Pancreas (tissue), 10 donors: ENCODE data around the gene GJA4. TPM values are rescaled to one million over a fixed set of nuclear protein-coding genes. Genes with fewer than 3 reads are reported as not detected.

Experiments used
- ATAC-seq, 4 donors: fragments of 200-7000 bp; cut with Tn5 transposase; one replicate each; pipeline versions ENCODE4 v1.8.0 to v1.9.1; 2020; ENCODE audit warnings: mild to moderate bottlenecking in 4 of 4, moderate library complexity in 4 of 4
- DNase-seq, 6 donors: peaks; one replicate each; pipeline ENCODE4 v3.0.0-alpha.2; 2020
- FAIRE-seq: peaks from 2 replicates; lab custom pipeline; 2012; peaks lifted over from hg19 to GRCh38; lab: Jason Lieb, UNC
- H3K27ac ChIP-seq, 4 donors: fragments of 200-600 bp; sonication (generic); 1 replicate in 3 of 4; 2 replicates in 1 of 4; pipeline versions ENCODE4 v1.5.0 to v1.8.0; 2020
- H3K27me3 ChIP-seq, 4 donors: fragments of 200-600 bp; one replicate each; pipeline ENCODE4 v1.8.0; 2021
- H3K36me3 ChIP-seq, 3 donors: fragments of 200-600 bp; sonication (generic) in 1 of 3; one replicate each; pipeline versions ENCODE4 v1.5.0 to v1.8.0; 2020 to 2021
- H3K4me1 ChIP-seq, 3 donors: fragments of 200-600 bp; one replicate each; pipeline ENCODE4 v1.8.0; 2021
- H3K4me3 ChIP-seq, 4 donors: fragments of 200-600 bp; sonication (generic) in 2 of 4; one replicate each; pipeline versions ENCODE4 v1.5.0 to v1.8.0; 2020 to 2021
- H3K9me3 ChIP-seq, 4 donors: fragments of 200-600 bp; one replicate each; pipeline ENCODE4 v1.8.0; 2021
- CTCF ChIP-seq, 4 donors: fragments of 200-600 bp; sonication (generic) in 3 of 4; IDR thresholded peaks; one replicate each; pipeline versions ENCODE4 v1.5.0 to v1.8.0; 2021; ENCODE audit warnings: antibody characterized with exemption in 4 of 4
- WGBS, 2 donors: extraction: QIAGEN DNeasy Blood & Tissue Kit; methylation state at CpG; one replicate each; pipeline ENCODE4 v1.1.7; 2013; 5-methylcytosine and 5-hydroxymethylcytosine counted together
- intact Hi-C, 3 donors: fragments of 100-400 bp; cut with DNase I; formaldehyde crosslinking; loops; one replicate each; pipeline versions ENCODE4 v1.11.1 to v1.14.2; 2022
- polyA plus RNA-seq, 2 donors: library from polyadenylated mRNA; stranded (reverse); fragments of 200-250 nt; gene quantifications; one replicate each; pipeline ENCODE4 v1.2.3, GENCODE V29; 2013
- total RNA-seq, 6 donors: library from RNA; stranded (reverse); fragmentation: NEBNext Ultra II Directional in 4 of 6; extraction: Animal tissue kit (Norgen Biotek cat#: 25700) in 4 of 6; gene quantifications; one replicate each; pipeline versions ENCODE4 v1.2.1 to v1.2.4, GENCODE V29; 2021 to 2023
- donor health status: healthy with polysubstance abuse.
- donor health status: DM: no; HTN: no; CAD: no; lungs with moderate emphysema.
- donor health status: DM: no; HTN: no; CAD: no.
- donor health status: control.
- donor health status: control.
- donor health status: Bipolar disorder and iron deficiency.
- donor health status: DM: yes; HTN: yes; CAD: no.
- donor health status: DM: no; HTN: no; CAD: no.
- donor health status: DM: no; HTN: no; CAD: no.
- donor health status: DM: yes; HTN: yes; CAD: no.

The GJA4 gene
- total and polyA plus RNA-seq, 8 donors = 1.1 to 6.7 (median 1.6) TPM

GRCh38 chr1:34753163-34753562 lies 39.6 kb upstream of the GJA4 start:
- Histone ChIP-seq H3K9me3 (no peaks in the 10 kb centered on the region), H3K36me3 (no peaks in the 10 kb centered on the region), H3K27me3 (no peaks in the 10 kb centered on the region), H3K4me3 (no peak overlapping the region), H3K4me1 (no peaks in the 10 kb centered on the region), H3K27ac (no peak overlapping the region)
- intact Hi-C loops = no loop called here
- no peak for ATAC-seq
- no peak for DNase-seq
- FAIRE-seq = no peak
- WGBS, 2 donors = 76 to 78% methylated on average over 3 of the region's 3 CpGs
- TF ChIP-seq CTCF (IDR thresholded peaks at IDR 0.05) = no peak

DNA sequence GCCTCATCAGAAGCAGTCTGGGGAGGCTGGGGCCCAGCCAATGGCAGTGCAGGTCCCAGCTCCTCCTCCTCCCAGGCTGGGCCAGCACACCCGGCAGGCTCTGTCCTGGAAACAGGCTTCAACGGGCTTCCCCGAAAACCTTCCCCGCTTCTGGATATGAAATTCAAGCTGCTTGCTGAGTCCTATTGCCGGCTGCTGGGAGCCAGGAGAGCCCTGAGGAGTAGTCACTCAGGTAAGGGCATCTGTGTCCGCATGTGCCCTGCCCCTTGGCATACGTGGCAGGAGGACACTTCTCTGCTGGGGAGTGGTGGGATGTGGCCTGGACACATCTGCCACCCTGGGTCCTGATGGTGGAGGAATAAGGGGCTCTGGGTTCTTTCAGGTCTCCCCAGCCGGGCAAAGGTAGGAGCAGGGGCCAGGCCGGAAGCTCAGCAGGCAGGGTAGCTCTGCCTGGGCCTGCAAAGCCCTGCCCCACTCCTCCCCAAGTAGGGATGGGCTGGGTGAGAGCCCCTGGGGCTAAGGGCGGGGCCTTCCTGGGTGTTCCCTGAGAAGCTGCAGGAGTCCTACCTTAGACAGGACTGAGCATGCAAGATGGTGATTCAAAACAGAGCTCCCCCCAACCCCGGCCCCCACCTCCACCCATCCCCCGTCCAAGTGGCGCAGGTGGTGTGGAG lies 37.7 kb upstream of the GJA4 start, which contains the start of gene GJB5:
TSS of gene GJB5 (plus strand) at position 84 of the 674 bp plus-strand sequence. CDS start 2,284 bp downstream, outside the sequence.
- Histone ChIP-seq H3K36me3 (no peaks in the 10 kb centered on the region), H3K4me1 (no peaks in the 10 kb centered on the region), H3K27ac (no peak within 1 kb of the TSS), H3K4me3 (no peak within 1 kb of the TSS), H3K9me3 (no peaks in the 10 kb centered on the region), H3K27me3 (no peaks in the 10 kb centered on the region)
- DNase-seq (no peak), FAIRE-seq (no peak), ATAC-seq (peak in 1 of 4 donors; percentile 51)
- intact Hi-C loops = no loop called here
- no peak for TF ChIP-seq CTCF (IDR thresholded peaks at IDR 0.05)
- WGBS, 2 donors = 63 to 75% methylated on average over 13 of the region's 13 CpGs

- FAIRE-seq = no peak
- H3K9me3 ChIP-seq = no peaks in the 10 kb centered on the region
- no peak overlapping the region for H3K27ac ChIP-seq
- WGBS, 2 donors = 89 to 91% methylated on average over 6 of the region's 6 CpGs
- no peaks in the 10 kb centered on the region for H3K27me3 ChIP-seq
- intact Hi-C loops = no loop called here
- no peak for ATAC-seq
- no peaks in the 10 kb centered on the region for H3K36me3 ChIP-seq
- no peaks in the 10 kb centered on the region for H3K4me1 ChIP-seq
- DNase-seq = no peak
- H3K4me3 ChIP-seq = no peak overlapping the region
- no peak for TF ChIP-seq CTCF (IDR thresholded peaks at IDR 0.05)
These were observed 36.8 kb upstream of the GJA4 start for GRCh38 chr1:34755961-34756360.

DNA sequence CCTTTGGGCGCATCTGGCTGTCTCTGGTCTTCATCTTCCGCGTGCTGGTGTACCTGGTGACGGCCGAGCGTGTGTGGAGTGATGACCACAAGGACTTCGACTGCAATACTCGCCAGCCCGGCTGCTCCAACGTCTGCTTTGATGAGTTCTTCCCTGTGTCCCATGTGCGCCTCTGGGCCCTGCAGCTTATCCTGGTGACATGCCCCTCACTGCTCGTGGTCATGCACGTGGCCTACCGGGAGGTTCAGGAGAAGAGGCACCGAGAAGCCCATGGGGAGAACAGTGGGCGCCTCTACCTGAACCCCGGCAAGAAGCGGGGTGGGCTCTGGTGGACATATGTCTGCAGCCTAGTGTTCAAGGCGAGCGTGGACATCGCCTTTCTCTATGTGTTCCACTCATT lies 35.4 kb upstream of the GJA4 start:
- WGBS, 2 donors = 85 to 90% methylated on average over 20 to 21 of the region's 21 CpGs
- Histone ChIP-seq H3K36me3 (no peaks in the 10 kb centered on the region), H3K27me3 (no peaks in the 10 kb centered on the region), H3K4me3 (no peak overlapping the region), H3K9me3 (no peaks in the 10 kb centered on the region), H3K4me1 (no peaks in the 10 kb centered on the region), H3K27ac (no peak overlapping the region)
- DNase-seq (no peak), ATAC-seq (no peak), FAIRE-seq (no peak)
- TF ChIP-seq CTCF (IDR thresholded peaks at IDR 0.05) = no peak
- intact Hi-C loops = no loop called here

DNA sequence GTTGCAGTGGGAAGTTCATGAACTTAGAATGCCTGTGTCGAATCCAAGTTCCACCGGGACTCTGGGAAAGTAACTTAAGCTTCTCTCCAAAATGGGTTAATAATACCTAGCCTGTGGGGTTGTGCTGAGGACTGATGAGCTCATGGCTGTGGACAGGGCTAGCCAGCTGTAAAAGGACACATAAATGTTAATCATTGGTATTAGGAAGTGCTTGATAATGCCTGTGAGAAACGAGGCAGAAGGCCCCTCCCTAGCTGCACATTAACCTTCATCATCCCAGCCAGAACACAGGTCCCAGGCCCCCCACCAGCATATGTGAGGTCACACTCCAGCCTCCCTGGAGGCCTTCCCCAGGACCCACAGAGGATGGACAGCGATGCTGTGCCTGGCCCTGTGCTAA lies 34.0 kb upstream of the GJA4 start:
- FAIRE-seq (no peak), DNase-seq (no peak), ATAC-seq (no peak)
- no peak for TF ChIP-seq CTCF (IDR thresholded peaks at IDR 0.05)
- 49 to 50% methylated on average over 4 of the region's 4 CpGs for WGBS, 2 donors
- no peaks in the 10 kb centered on the region for H3K27me3 ChIP-seq
- H3K27ac ChIP-seq = no peak overlapping the region
- intact Hi-C loops = no loop called here
- no peaks in the 10 kb centered on the region for H3K4me1 ChIP-seq
- no peaks in the 10 kb centered on the region for H3K36me3 ChIP-seq
- H3K4me3 ChIP-seq = no peak overlapping the region
- H3K9me3 ChIP-seq = no peaks in the 10 kb centered on the region
